Neural cell (in vitro differentiated cells): ENCODE results near the gene PSENEN. TPM values are rescaled to one million over a fixed set of nuclear protein-coding genes. Genes with fewer than 3 reads are reported as not detected.

Experiments
- H2AFZ ChIP-seq: fragments of 200-600, 300-800 bp; sonication (generic), shearing (Covaris generic); 2 replicates; pipeline ENCODE4 v1.6.0; 2014; ENCODE audit warnings: low read depth, mild to moderate bottlenecking, antibody characterized with exemption, low read length, moderate library complexity
- H3F3A ChIP-seq: fragments of 200-600 bp; shearing (Covaris generic); 2 replicates; pipeline ENCODE4 v1.6.1; 2016; ENCODE audit warnings: mild to moderate bottlenecking, moderate library complexity, mixed read lengths, antibody characterized with exemption, low read length; ENCODE audit not compliant: insufficient read depth, poor library complexity, severe bottlenecking
- H3K27ac ChIP-seq: fragments of 200-600, 300-800 bp; sonication (generic), shearing (Covaris generic); 2 replicates; pipeline ENCODE4 v1.5.1; 2014; ENCODE audit warnings: mild to moderate bottlenecking, low read length, moderate library complexity
- H3K27me3 ChIP-seq: fragments of 300-800, 200-600 bp; sonication (generic), shearing (Covaris generic); 2 replicates; pipeline ENCODE4 v1.6.0; 2014; ENCODE audit warnings: mild to moderate bottlenecking, low read depth, low read length, moderate library complexity; ENCODE audit not compliant: insufficient read depth
- H3K36me3 ChIP-seq: fragments of 300-800, 200-600 bp; sonication (generic), shearing (Covaris generic); 2 replicates; pipeline ENCODE4 v1.5.1; 2014; ENCODE audit warnings: mild to moderate bottlenecking, antibody characterized with exemption, low read length, moderate library complexity; ENCODE audit not compliant: insufficient read depth
- H3K4me2 ChIP-seq: fragments of 300-800, 200-600 bp; sonication (generic), shearing (Covaris generic); 2 replicates; pipeline ENCODE4 v1.6.0; 2014; ENCODE audit warnings: mild to moderate bottlenecking, low read length
- H3K4me3 ChIP-seq: fragments of 300-800, 200-600 bp; sonication (generic), shearing (Covaris generic); 2 replicates; pipeline ENCODE4 v1.5.1; 2014; ENCODE audit warnings: mild to moderate bottlenecking, low read length, moderate library complexity
- H3K79me2 ChIP-seq: fragments of 200-600 bp; shearing (Covaris generic); replicated peaks from 2 replicates; pipeline ENCODE4 v1.6.0; 2014; ENCODE audit warnings: mild to moderate bottlenecking, low read length, moderate library complexity; ENCODE audit not compliant: insufficient read depth
- H3K9ac ChIP-seq: fragments of 300-800, 200-600 bp; sonication (generic), shearing (Covaris generic); 2 replicates; pipeline ENCODE4 v1.6.1; 2016; ENCODE audit warnings: mild to moderate bottlenecking, low read length, mixed read lengths
- H3K9me2 ChIP-seq: fragments of 200-600 bp; shearing (Covaris generic); 2 replicates; pipeline ENCODE4 v1.6.1; 2016; ENCODE audit warnings: mild to moderate bottlenecking, low read length, mixed read lengths; ENCODE audit not compliant: insufficient read depth
- H3K9me3 ChIP-seq: fragments of 200-600, 300-800 bp; sonication (generic), shearing (Covaris generic); 2 replicates; pipeline ENCODE4 v1.6.1; 2016; ENCODE audit warnings: mild to moderate bottlenecking, mixed run types, low read length, moderate library complexity, mixed read lengths
- H4K20me1 ChIP-seq: fragments of 200-600 bp; shearing (Covaris generic); 2 replicates; pipeline ENCODE4 v1.6.1; 2016; ENCODE audit warnings: mild to moderate bottlenecking, mixed run types; ENCODE audit not compliant: insufficient read depth
- EP300 ChIP-seq: fragments of 450-650 bp; conservative IDR thresholded peaks from 2 replicates; pipeline ENCODE4 v1.6.1; 2014; ENCODE audit warnings: antibody characterized with exemption, mild to moderate bottlenecking, moderate library complexity; ENCODE audit not compliant: poor library complexity, severe bottlenecking
- EZH2 ChIP-seq: fragments of 200-600, 300-800 bp; shearing (Covaris generic), sonication (generic); IDR thresholded peaks from 2 replicates; pipeline ENCODE4 v1.6.1; 2014; ENCODE audit warnings: antibody characterized with exemption, low read length, borderline replicate concordance, mild to moderate bottlenecking; ENCODE audit not compliant: insufficient read depth, poor library complexity, severe bottlenecking
- MXI1 ChIP-seq: fragments of 450-650 bp; conservative IDR thresholded peaks from 2 replicates; pipeline ENCODE4 v1.6.1; 2014; ENCODE audit warnings: antibody characterized with exemption, mild to moderate bottlenecking; ENCODE audit not compliant: poor library complexity, severe bottlenecking
- POLR2AphosphoS5 ChIP-seq: IDR thresholded peaks from 2 replicates; pipeline ENCODE4 v1.6.1; 2012
- RAD21 ChIP-seq: fragments of 450-650 bp; conservative IDR thresholded peaks from 2 replicates; pipeline ENCODE4 v1.6.1; 2014; ENCODE audit warnings: antibody characterized with exemption, mild to moderate bottlenecking, moderate library complexity
- SMC3 ChIP-seq: fragments of 450-650 bp; conservative IDR thresholded peaks from 2 replicates; pipeline ENCODE4 v1.6.1; 2014; ENCODE audit warnings: antibody characterized with exemption, mild to moderate bottlenecking, moderate library complexity; ENCODE audit not compliant: poor library complexity
- TAF1 ChIP-seq: IDR thresholded peaks from 2 replicates; pipeline ENCODE4 v1.6.1; 2012; ENCODE audit warnings: low read depth
- polyA plus RNA-seq: library from polyadenylated mRNA; depleted of rRNA; stranded (reverse); fragments of >200 nt; gene quantifications from 2 replicates; pipeline ENCODE4 v1.2.3, GENCODE V29; 2014
- TF ChIP-seq, protein P1 (sequence below): fragments of 450-650 bp; IDR thresholded peaks from 2 replicates; pipeline ENCODE4 v1.5.1; 2014; ENCODE audit warnings: antibody characterized with exemption, mild to moderate bottlenecking, moderate library complexity; ENCODE audit not compliant: poor library complexity, severe bottlenecking
- TF ChIP-seq, protein P2 (sequence below): IDR thresholded peaks from 2 replicates; pipeline ENCODE4 v1.6.1; 2012; ENCODE audit warnings: borderline replicate concordance

The PSENEN gene
- polyA plus RNA-seq, 1 donor from 2014 or later = 46.2 TPM

DNA sequence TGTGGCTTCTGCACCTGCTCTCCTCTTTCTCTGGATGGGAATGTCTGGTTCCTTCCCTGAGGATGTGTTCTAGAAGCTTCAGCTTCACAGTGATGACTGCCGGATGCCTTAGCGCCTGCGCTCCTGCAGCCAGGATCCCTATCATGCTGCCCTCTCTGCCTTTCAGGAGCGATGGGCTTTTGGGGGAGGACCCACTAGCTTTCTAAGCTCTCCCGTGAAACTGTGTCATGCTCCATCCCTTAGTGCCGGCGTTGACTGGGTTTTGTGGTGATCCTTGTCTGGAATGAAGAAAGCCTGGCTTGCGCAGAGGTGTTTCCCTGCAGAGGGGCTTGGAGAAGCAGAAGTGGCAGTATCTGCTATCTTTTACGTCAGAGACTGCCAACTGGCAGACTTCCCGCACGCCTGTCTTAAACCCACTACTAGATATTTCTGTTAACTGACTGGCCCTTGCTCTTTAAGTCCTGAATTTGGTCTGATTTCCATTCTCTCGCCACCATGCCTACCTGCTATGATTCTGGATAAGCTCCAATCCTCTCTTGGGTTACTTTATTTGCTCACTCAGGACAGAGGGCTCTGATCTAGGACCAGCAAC lies 31.5 kb upstream of the PSENEN start:
- Histone ChIP-seq H3K4me2 (no peak overlapping the region), H3K36me3 (no peaks in the 10 kb centered on the region), H3K9me2 (no peaks in the 10 kb centered on the region), H3K27me3 (no peaks in the 10 kb centered on the region), H4K20me1 (no peaks in the 10 kb centered on the region), H3K9ac (no peak overlapping the region), H3K9me3 (no peaks in the 10 kb centered on the region), H2AFZ (no peak overlapping the region), H3K4me3 (no peak overlapping the region), H3K79me2 (peaks cover 9% of the 10 kb centered on the region), H3F3A (no peaks in the 10 kb centered on the region), H3K27ac (no peak overlapping the region)
- TF ChIP-seq TAF1 (no peak), EZH2 (no peak), MXI1 (no peak), RAD21 (no peak), POLR2AphosphoS5 (no peak), EP300 (no peak), SMC3 (no peak)
- TF ChIP-seq, protein P1, sequence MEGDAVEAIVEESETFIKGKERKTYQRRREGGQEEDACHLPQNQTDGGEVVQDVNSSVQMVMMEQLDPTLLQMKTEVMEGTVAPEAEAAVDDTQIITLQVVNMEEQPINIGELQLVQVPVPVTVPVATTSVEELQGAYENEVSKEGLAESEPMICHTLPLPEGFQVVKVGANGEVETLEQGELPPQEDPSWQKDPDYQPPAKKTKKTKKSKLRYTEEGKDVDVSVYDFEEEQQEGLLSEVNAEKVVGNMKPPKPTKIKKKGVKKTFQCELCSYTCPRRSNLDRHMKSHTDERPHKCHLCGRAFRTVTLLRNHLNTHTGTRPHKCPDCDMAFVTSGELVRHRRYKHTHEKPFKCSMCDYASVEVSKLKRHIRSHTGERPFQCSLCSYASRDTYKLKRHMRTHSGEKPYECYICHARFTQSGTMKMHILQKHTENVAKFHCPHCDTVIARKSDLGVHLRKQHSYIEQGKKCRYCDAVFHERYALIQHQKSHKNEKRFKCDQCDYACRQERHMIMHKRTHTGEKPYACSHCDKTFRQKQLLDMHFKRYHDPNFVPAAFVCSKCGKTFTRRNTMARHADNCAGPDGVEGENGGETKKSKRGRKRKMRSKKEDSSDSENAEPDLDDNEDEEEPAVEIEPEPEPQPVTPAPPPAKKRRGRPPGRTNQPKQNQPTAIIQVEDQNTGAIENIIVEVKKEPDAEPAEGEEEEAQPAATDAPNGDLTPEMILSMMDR = no peak
- TF ChIP-seq, protein P2, sequence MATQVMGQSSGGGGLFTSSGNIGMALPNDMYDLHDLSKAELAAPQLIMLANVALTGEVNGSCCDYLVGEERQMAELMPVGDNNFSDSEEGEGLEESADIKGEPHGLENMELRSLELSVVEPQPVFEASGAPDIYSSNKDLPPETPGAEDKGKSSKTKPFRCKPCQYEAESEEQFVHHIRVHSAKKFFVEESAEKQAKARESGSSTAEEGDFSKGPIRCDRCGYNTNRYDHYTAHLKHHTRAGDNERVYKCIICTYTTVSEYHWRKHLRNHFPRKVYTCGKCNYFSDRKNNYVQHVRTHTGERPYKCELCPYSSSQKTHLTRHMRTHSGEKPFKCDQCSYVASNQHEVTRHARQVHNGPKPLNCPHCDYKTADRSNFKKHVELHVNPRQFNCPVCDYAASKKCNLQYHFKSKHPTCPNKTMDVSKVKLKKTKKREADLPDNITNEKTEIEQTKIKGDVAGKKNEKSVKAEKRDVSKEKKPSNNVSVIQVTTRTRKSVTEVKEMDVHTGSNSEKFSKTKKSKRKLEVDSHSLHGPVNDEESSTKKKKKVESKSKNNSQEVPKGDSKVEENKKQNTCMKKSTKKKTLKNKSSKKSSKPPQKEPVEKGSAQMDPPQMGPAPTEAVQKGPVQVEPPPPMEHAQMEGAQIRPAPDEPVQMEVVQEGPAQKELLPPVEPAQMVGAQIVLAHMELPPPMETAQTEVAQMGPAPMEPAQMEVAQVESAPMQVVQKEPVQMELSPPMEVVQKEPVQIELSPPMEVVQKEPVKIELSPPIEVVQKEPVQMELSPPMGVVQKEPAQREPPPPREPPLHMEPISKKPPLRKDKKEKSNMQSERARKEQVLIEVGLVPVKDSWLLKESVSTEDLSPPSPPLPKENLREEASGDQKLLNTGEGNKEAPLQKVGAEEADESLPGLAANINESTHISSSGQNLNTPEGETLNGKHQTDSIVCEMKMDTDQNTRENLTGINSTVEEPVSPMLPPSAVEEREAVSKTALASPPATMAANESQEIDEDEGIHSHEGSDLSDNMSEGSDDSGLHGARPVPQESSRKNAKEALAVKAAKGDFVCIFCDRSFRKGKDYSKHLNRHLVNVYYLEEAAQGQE = no peak

DNA sequence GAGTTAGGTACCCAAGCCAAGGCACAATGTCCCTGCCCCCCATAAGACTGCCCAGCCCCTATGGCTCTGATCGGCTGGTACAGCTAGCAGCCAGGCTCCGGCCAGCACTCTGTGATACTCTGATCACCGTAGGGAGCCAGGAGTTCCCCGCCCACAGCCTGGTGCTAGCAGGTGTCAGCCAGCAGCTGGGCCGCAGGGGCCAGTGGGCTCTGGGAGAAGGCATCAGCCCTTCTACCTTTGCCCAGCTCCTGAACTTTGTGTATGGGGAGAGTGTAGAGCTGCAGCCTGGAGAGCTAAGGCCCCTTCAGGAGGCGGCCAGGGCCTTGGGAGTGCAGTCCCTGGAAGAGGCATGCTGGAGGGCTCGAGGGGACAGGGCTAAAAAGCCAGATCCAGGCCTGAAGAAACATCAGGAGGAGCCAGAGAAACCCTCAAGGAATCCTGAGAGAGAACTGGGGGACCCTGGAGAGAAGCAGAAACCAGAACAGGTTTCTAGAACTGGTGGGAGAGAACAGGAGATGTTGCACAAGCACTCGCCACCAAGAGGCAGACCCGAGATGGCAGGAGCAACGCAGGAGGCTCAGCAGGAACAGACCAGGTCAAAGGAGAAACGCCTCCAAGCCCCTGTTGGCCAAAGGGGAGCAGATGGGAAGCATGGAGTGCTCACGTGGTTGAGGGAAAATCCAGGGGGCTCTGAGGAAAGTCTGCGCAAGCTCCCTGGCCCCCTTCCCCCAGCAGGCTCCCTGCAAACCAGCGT lies 30.7 kb upstream of the PSENEN start:
- Histone ChIP-seq H3K9me3 (no peaks in the 10 kb centered on the region), H2AFZ (no peak overlapping the region), H3K36me3 (no peaks in the 10 kb centered on the region), H3K4me3 (no peak overlapping the region), H3K4me2 (no peak overlapping the region), H4K20me1 (no peaks in the 10 kb centered on the region), H3K9me2 (no peaks in the 10 kb centered on the region), H3F3A (no peaks in the 10 kb centered on the region), H3K79me2 (peaks cover 17% of the 10 kb centered on the region), H3K9ac (no peak overlapping the region), H3K27me3 (no peaks in the 10 kb centered on the region), H3K27ac (no peak overlapping the region)
- TF ChIP-seq, protein P1 = peak; percentile 19
- TF ChIP-seq MXI1 = no peak
